Calu3 (cell line): Measurements from ENCODE around the gene USP48. TPM values are rescaled to one million over a fixed set of nuclear protein-coding genes. Genes with fewer than 3 reads are reported as not detected.

ENCODE experiments used
- BruUV-seq: library from RNA; stranded (reverse); fragments of 400-500 nt; replicated peaks from 2 replicates; lab custom pipeline; 2021; lab: Mats Ljungman, UMichigan
- CTCF ChIA-PET: fragments of 300-600 bp; sonication (Branson Sonifier 250); formaldehyde crosslinking; loops from one replicate; lab custom pipeline; 2022; ENCODE audit warnings: antibody characterized with exemption; lab: Charles Lee
- DNase-seq: peaks from one replicate; pipeline ENCODE4 v3.0.0; 2022
- H3K27ac Mint-ChIP-seq: one replicate; pipeline ENCODE4 v1.8.0; 2022; ENCODE audit warnings: mixed read lengths; ENCODE audit not compliant: unreplicated experiment
- H3K27me3 Mint-ChIP-seq: one replicate; pipeline ENCODE4 v1.8.0; 2022; ENCODE audit warnings: mixed read lengths; ENCODE audit not compliant: unreplicated experiment
- H3K36me3 Mint-ChIP-seq: one replicate; pipeline ENCODE4 v1.8.0; 2022; ENCODE audit warnings: mild to moderate bottlenecking, moderate library complexity, mixed read lengths; ENCODE audit not compliant: insufficient read depth, unreplicated experiment
- H3K4me1 Mint-ChIP-seq: one replicate; pipeline ENCODE4 v1.8.0; 2022; ENCODE audit warnings: mild to moderate bottlenecking, low read depth, mixed read lengths; ENCODE audit not compliant: unreplicated experiment
- H3K4me3 Mint-ChIP-seq: one replicate; pipeline ENCODE4 v1.8.0; 2022; ENCODE audit warnings: mild to moderate bottlenecking, low read depth, moderate library complexity, mixed read lengths; ENCODE audit not compliant: unreplicated experiment
- H3K9me3 Mint-ChIP-seq: one replicate; pipeline ENCODE4 v1.8.0; 2022; ENCODE audit warnings: low read depth, mixed read lengths; ENCODE audit not compliant: unreplicated experiment
- intact Hi-C: fragments of 100-400 bp; cut with micrococcal nuclease; formaldehyde crosslinking; loops from one replicate; pipeline ENCODE4 v1.10.0; 2022; ENCODE audit not compliant: unreplicated experiment
- total RNA-seq: library from RNA; stranded (reverse); gene quantifications from 2 replicates; pipeline ENCODE4 v1.2.3, GENCODE V29; 2022
- TF ChIP-seq, protein P1 (sequence below): fragments of 200-600 bp; IDR thresholded peaks from one replicate; pipeline ENCODE4 v1.8.0; 2022; ENCODE audit warnings: antibody characterized with exemption; ENCODE audit not compliant: unreplicated experiment

Gene USP48
- total RNA-seq, 1 experiment from 2014 or later: 56.6 TPM

DNA sequence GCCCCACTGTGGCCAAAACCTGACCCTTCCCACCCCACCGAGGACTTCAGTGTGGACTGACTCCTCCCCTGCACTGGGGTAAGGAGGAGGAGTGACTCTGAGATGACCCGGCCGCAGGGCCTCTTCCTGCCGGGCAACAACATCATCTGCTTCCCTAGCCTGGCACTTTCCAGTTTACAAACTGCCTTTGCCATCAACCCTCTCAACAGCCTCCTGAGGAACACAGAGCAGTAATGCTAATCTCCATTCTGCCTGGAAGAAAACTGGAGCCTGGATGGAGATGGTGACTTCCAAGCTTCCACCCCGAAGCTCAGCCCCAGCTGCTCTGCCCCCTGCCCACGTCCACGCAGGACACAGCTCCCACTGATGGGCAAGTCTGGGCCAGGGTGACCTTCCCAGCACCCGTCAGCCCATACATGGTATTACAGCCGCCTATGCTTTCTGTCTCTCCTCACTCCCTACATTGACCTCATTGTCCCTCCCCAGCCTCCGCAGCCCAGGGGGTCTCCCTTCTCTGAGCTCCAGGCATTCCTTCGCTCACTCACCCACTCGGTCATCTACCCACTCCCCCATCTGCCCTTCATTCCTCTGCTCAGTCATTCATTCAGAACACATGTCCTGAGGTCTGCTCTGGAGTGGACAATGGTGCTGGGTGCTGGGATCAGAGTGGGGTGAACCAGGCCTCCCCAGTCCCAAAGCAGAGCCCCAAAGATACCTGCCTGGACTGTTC, 148.0 kb downstream of the USP48 start:
- Mint-ChIP-seq H3K27me3 (no peaks in the 10 kb centered on the region), H3K4me1 (peaks cover 33% of the 10 kb centered on the region), H3K4me3 (no peak overlapping the region), H3K27ac (peak overlapping the region; percentile 80), H3K9me3 (no peaks in the 10 kb centered on the region), H3K36me3 (peaks cover 20% of the 10 kb centered on the region)
- BruUV-seq: no TSS peak
- no peak for DNase-seq
- TF ChIP-seq, protein P1, sequence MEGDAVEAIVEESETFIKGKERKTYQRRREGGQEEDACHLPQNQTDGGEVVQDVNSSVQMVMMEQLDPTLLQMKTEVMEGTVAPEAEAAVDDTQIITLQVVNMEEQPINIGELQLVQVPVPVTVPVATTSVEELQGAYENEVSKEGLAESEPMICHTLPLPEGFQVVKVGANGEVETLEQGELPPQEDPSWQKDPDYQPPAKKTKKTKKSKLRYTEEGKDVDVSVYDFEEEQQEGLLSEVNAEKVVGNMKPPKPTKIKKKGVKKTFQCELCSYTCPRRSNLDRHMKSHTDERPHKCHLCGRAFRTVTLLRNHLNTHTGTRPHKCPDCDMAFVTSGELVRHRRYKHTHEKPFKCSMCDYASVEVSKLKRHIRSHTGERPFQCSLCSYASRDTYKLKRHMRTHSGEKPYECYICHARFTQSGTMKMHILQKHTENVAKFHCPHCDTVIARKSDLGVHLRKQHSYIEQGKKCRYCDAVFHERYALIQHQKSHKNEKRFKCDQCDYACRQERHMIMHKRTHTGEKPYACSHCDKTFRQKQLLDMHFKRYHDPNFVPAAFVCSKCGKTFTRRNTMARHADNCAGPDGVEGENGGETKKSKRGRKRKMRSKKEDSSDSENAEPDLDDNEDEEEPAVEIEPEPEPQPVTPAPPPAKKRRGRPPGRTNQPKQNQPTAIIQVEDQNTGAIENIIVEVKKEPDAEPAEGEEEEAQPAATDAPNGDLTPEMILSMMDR: no peak
- intact Hi-C loops: no loop called here
- CTCF ChIA-PET: interaction anchor here (0.7 kb wide), 1 partner anchor 110 kb away, joined by 3 read pairs; no protein-coding TSS in a partner anchor

DNA sequence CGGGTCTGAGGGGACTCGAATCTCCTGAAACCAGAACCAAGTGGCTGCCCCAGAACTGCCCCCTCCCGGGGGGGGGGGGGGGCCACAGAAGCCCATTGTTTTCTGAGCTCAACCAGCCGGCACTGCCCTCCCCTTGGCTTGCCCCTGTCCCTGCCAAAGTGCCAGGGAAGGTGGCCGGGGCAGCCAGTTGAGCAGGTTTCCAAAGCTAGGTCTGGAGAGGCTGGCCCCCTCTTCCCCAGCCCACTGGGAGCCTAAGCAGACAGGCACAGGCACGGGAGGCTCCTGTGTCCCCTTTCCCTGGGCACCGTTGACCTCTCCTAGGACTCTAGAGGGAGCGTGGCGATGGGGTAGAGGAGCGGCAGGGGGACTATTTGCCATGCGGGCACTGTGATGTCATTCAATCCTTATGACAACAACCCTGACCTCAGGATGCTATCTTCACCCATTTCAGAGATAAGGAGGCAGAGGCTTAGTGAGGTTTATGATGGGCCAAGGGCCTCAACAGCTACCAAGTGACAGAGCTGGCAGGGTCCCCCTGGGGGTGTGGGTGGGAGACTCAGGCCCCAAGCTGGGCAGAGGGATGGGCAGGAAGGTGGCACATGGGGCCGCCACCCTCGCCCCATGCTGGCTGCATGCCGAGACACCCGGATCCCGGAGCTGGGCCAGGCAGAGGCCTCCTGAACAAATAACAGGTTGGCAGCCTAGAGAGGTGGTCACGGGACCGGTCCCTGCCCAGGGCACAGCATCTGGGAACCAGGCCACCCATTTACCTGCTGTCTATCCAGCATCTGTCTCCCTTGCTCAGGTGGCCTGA, 148.8 kb downstream of the USP48 start:
- intact Hi-C loops: no loop called here
- H3K27ac Mint-ChIP-seq: peak overlapping the region; percentile 80
- H3K27me3 Mint-ChIP-seq: no peaks in the 10 kb centered on the region
- peaks cover 26% of the 10 kb centered on the region for H3K4me1 Mint-ChIP-seq
- H3K36me3 Mint-ChIP-seq: peaks cover 20% of the 10 kb centered on the region
- BruUV-seq: no TSS peak
- H3K4me3 Mint-ChIP-seq: no peak overlapping the region
- TF ChIP-seq, protein P1: no peak
- CTCF ChIA-PET: interaction anchor here (0.6 to 0.7 kb wide), 2 partner anchors 111 to 257 kb away, joined by 3 to 6 read pairs; no protein-coding TSS in a partner anchor
- no peaks in the 10 kb centered on the region for H3K9me3 Mint-ChIP-seq
- DNase-seq: peak; percentile 65

DNA sequence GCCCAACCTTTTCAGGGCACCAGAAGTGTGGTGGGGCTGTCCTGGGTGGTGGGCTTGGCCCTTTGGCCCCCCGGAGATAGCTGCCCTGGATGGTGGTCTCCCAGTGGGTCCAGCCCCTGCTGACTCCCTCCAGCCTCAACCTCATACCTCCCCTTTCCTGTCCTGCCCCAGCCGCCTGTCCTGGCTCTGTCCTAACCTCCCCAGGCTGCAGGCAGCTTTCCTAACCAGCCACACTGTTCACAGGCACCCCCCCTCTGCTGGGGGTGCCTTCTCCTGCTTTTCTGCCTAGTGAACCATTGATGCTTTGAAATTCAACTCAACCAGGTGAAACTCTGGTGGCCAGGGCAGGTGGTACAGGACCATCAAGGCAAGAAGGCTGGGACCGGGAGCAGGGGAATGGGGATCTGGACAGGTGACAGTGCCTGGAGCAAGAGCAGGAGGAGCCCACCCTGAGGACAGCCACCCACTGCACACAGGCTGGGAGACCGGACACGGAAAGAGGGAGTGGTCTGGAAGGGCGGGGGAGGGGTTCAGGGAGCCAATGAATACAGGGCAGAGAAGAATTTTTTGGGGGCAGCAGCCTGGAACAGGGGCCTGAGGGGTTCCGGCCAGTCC, 149.7 kb downstream of the USP48 start:
- Mint-ChIP-seq H3K27ac (peak overlapping the region; percentile 62), H3K4me1 (peaks cover 23% of the 10 kb centered on the region), H3K27me3 (no peaks in the 10 kb centered on the region), H3K4me3 (no peak overlapping the region), H3K9me3 (no peaks in the 10 kb centered on the region), H3K36me3 (peaks cover 11% of the 10 kb centered on the region)
- no peak for DNase-seq
- CTCF ChIA-PET: no interaction called here
- BruUV-seq: no TSS peak
- TF ChIP-seq, protein P1: no peak
- intact Hi-C loops: no loop called here
